Transverse colon (tissue), 3 donors: ENCODE measurements around the gene C1QTNF12.

ENCODE experiments used
- CTCF ChIP-seq, 5 experiments: fragments of 200-600 bp in 3 of 5; fragments of 450-650 bp in 2 of 5; sonication (generic) in 3 of 5; IDR thresholded peaks; 1 replicate in 2 of 5; 2 replicates in 3 of 5; pipeline ENCODE4 v1.5.1; 2016 to 2017; ENCODE audit warnings: antibody characterized with exemption in 5 of 5, inconsistent platforms in 3 of 5, mild to moderate bottlenecking in 2 of 5, moderate library complexity in 1 of 5
- POLR2A ChIP-seq: fragments of 450-650 bp; IDR thresholded peaks from one replicate; pipeline ENCODE4 v1.6.1; 2016; ENCODE audit warnings: antibody characterized with exemption, mild to moderate bottlenecking, moderate library complexity

GRCh38 chr1:1207571-1207892 is 39.0 kb downstream of the C1QTNF12 start:
- no peak for TF ChIP-seq CTCF (IDR thresholded peaks at IDR 0.05)
- TF ChIP-seq POLR2A = no peak
